ENCODE data around the gene SMAGP.

DNA sequence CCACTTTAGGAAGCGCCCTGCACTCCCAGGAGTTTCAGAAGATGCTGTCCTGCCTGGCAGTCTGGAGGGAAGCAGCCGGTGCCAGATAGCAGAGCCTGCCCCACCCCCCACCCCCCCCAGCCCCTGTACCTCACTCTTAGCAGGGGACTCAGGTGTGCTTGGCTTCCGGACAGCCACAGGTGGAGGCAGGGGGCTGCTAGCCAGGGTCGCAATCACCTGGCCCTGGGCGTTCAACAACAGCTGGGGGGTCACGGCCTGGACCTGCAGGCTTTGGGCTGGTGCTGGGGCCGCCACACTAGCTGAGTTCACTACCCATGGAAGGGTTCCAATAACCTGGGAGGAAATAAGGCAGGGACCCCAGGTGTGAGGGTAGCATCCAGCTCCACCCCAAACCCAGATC is 74.4 kb downstream of the SMAGP start:
- no peak for TF ChIP-seq EZH2 (IDR thresholded peaks at IDR 0.05; ENCODE audit: low read length)
- TF ChIP-seq, protein P1, sequence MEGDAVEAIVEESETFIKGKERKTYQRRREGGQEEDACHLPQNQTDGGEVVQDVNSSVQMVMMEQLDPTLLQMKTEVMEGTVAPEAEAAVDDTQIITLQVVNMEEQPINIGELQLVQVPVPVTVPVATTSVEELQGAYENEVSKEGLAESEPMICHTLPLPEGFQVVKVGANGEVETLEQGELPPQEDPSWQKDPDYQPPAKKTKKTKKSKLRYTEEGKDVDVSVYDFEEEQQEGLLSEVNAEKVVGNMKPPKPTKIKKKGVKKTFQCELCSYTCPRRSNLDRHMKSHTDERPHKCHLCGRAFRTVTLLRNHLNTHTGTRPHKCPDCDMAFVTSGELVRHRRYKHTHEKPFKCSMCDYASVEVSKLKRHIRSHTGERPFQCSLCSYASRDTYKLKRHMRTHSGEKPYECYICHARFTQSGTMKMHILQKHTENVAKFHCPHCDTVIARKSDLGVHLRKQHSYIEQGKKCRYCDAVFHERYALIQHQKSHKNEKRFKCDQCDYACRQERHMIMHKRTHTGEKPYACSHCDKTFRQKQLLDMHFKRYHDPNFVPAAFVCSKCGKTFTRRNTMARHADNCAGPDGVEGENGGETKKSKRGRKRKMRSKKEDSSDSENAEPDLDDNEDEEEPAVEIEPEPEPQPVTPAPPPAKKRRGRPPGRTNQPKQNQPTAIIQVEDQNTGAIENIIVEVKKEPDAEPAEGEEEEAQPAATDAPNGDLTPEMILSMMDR (optimal IDR thresholded peaks at IDR 0.05 in 1 of 3, IDR thresholded peaks at IDR 0.05 in 1 of 3, conservative IDR thresholded peaks at IDR 0.05 in 1 of 3; ENCODE audit: extremely low read depth in 1 of 3, insufficient read depth in 2 of 3, low read length in 3 of 3): no peak
